ENCODE data around the gene SIPA1L3.

SIPA1L3 gene

DNA sequence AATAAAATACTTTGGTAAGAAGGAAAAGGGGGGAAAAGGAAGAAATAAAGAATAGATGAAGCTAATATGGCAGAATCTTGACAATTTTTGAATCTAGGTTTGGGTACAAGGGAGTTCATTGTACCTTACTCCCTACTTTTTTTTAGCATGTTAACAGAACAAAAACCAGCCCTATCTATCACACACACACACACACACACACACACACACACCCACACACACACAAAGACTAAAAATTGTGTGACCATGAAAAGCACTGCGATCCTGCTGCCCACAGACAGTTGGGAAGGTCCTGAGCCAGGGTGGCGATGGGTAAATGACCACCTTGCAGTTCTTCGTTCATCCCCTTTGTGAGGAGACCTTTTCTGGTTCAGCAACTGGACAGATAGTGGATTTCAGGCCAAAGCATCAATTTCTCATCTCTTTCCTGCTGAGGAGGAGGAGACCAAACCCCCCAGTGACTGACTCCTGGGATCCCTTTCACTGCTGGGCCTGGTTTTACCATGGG lies 91.8 kb downstream of the SIPA1L3 start:
- H3K36me3 ChIP-seq (ENCODE audit: insufficient read depth, low read length), result no peaks in the 10 kb centered on the region
- H3K9ac ChIP-seq (ENCODE audit: low read depth, low read length), result no peak overlapping the region
- peaks cover 11% of the 10 kb centered on the region for H3K4me1 ChIP-seq (ENCODE audit: insufficient read depth, low read length)
- no peaks in the 10 kb centered on the region; the same call in 1 of the 2 replicates for H3K9me3 ChIP-seq (ENCODE audit: control insufficient read depth, insufficient read depth, low read length)

DNA sequence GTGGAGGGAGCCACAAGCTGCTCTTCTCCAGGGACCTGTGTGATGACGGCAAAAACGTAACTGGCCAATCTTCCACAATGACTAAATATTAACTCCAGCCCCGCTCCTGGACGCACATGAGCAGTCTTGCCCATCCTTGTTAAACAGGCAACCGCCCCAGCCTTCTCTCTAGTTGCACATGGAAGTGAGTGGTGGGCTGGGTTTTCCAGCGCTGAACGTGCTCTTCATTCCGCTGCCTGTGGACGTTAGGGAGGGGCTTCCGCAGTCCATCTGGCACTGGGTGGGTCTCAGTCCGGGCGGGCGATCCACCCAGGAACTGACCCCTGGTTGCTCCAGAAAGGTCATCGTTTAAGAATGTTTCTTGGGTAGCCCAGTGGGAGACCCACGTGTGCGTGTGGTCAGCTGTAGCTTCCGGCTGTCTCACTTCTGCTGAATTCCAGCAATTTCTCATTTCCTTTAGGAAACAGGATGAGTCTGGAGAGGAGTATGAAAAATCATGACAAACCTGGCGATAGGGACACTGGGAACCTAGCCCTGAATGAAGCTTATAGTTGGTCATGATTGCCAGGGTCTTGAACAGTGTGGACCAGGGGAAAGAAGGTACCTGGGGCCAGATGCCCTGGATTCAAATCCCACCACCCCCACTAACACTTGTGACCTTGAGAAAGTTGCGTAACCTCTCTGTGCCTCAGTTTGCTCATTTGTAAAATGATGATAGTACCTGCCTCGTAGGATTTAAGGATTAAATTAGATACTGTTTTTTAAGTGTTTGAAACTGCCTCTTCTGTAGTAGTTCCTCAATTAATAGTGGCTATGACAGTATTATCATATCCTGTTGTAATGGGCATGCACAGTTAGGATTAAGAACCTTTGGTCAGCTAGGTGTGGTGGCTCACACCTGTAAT lies 92.6 kb downstream of the SIPA1L3 start:
- H3K4me1 ChIP-seq (ENCODE audit: insufficient read depth, low read length), result peaks cover 14% of the 10 kb centered on the region
- no peaks in the 10 kb centered on the region; the same call in 1 of the 2 replicates for H3K9me3 ChIP-seq (ENCODE audit: control insufficient read depth, insufficient read depth, low read length)
- no peaks in the 10 kb centered on the region for H3K36me3 ChIP-seq (ENCODE audit: insufficient read depth, low read length)
- no peak overlapping the region for H3K9ac ChIP-seq (ENCODE audit: low read depth, low read length)

DNA sequence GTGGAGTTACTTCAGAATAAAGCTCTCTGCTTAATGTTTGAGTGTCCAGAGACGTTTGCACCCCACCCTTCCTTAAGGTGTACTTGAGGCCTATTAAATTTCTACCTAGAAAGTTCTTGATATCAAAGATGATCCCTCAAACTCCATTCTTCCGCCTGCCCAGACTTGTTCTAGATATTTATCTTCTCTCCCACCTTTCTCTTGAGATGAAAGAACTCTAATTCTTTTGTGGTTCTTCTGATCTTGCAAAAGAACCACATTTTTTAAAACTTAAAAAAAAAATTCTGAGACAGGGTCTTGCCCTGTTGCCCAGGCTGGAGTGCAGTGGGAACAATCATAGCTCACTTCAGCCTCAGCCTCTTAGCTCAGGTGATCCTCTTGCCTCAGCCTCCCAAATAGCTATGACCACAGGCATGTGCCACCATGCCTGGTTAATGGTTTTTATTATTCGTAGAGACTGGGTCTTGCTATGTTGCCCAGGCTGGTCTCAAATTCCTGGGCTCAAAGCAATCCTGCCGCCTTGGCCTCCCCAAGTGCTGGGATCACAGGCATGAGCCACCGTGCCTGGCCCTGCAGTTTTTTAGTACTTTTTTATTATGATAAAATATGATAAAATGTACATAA lies 94.3 kb downstream of the SIPA1L3 start:
- Histone ChIP-seq H3K9ac (ENCODE audit: low read depth, low read length) (no peak overlapping the region), H3K4me1 (ENCODE audit: insufficient read depth, low read length) (peaks cover 22% of the 10 kb centered on the region), H3K9me3 (ENCODE audit: control insufficient read depth, insufficient read depth, low read length) (no peaks in the 10 kb centered on the region), H3K36me3 (ENCODE audit: insufficient read depth, low read length) (no peaks in the 10 kb centered on the region)

DNA sequence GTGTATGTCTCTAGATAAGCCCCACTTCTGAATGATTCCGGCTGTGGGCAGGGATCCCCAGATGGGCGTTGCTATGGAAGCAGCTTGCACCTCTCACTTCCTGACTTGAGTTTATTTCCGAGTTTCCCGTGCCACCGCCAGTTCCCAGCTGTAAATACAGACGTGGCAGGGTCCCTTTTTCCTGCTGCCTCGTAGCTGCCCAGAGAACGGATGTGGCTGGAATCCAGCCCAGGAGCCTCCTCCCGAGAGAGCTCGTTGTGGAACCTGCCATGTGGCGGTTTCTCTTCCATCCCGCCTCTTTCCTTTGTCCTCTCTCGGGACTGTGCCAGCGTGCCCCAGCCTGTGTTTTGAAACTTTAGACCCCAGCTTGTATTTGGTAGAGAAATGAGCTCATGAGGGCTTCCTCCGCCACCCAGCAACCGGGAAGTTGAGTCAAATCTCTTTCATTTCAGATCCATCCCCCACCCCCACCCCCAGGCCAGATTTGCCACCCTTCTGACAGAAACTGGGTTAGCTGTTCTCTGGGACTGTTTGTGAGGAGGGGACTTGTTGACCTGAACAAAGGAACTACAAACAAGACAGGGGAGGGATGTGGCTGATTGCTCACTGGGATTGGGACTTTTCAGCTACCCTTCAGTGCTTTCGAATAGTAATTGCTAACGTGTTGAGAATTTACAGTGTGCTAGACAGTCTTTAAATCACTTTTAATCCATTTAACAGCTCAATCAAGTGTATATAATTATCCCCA lies 96.6 kb downstream of the SIPA1L3 start:
- no peaks in the 10 kb centered on the region for H3K9me3 ChIP-seq (ENCODE audit: control insufficient read depth, insufficient read depth, low read length)
- peaks cover 23% of the 10 kb centered on the region for H3K4me1 ChIP-seq (ENCODE audit: insufficient read depth, low read length)
- peak overlapping the region; percentile 56 for H3K9ac ChIP-seq (ENCODE audit: low read depth, low read length)
- no peaks in the 10 kb centered on the region for H3K36me3 ChIP-seq (ENCODE audit: insufficient read depth, low read length)

DNA sequence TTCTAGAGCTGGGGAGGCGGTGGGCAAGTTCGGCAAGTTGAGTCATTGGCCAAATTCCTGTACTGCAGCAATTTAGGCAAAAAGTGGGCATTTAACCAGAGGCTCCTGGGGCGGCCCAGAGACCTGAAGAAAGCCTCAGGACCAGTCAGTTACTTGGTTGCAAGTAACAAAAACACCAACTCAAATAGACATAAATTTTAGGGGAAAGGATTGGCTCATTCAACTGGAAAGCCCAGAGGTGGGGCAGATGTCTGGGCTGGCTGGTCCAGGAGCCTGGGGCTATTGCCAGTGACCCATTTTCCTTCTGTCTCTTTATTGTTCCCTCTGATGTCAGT lies 97.1 kb downstream of the SIPA1L3 start:
- Histone ChIP-seq H3K9me3 (ENCODE audit: control insufficient read depth, insufficient read depth, low read length) (no peaks in the 10 kb centered on the region), H3K4me1 (ENCODE audit: insufficient read depth, low read length) (peaks cover 23% of the 10 kb centered on the region), H3K9ac (ENCODE audit: low read depth, low read length) (peak overlapping the region; percentile 56), H3K36me3 (ENCODE audit: insufficient read depth, low read length) (no peaks in the 10 kb centered on the region)

DNA sequence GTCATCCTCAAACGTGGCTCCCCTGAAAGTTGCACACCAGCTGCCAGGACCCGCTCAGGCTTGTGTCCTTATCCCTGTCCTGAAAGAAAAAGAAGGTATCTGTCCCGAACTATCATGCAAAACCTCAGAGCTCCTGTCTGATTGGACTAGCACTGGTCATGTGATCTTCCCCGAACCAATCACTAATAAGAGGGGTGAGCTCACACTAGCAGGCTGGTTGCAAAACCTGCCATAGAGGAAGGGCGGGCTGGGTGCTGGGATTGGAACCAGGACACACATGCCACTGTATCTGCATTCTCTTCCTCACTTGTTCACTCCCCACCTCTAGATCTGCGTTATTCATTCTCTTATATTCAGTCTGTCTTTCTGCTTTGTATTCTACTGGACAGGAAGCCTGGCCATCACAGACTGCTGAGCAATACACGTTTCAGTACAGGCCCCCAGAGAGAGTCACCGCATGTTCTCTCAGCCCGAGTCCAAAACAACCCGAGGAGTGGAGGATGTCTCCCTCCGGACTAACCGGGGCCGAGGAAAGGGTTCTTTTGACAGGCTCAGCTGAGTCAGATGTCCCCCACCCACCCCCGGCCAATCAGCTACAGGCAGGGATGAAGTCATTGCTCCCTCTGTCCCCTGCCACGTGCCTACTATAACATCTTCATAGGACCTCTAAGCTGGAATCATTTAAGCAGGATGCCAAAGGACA lies 97.7 kb downstream of the SIPA1L3 start:
- Histone ChIP-seq H3K9ac (ENCODE audit: low read depth, low read length) (peak overlapping the region; percentile 56), H3K36me3 (ENCODE audit: insufficient read depth, low read length) (no peaks in the 10 kb centered on the region), H3K4me1 (ENCODE audit: insufficient read depth, low read length) (peaks cover 23% of the 10 kb centered on the region), H3K9me3 (ENCODE audit: control insufficient read depth, insufficient read depth, low read length) (no peaks in the 10 kb centered on the region)

DNA sequence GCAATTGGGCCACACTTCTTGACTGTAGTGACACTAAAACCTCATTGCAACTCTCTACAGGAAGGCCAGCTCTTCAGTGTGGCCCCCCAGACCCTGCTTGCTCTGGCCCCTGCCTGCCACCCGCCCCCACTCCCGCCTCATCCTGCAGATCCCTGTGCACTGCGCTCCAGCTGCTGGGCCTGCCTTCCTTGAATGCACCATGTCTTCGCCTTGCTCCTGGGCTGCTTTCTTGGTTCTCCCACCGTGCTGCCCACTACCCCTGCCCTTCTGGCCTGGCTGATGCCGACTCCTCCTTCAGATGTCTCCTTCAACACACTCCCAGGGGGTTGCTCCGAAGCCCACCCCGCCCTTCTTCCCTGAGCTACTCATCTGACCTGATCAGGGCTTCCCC lies 98.2 kb downstream of the SIPA1L3 start:
- H3K36me3 ChIP-seq (ENCODE audit: insufficient read depth, low read length), result no peaks in the 10 kb centered on the region
- H3K4me1 ChIP-seq (ENCODE audit: insufficient read depth, low read length), result peaks cover 23% of the 10 kb centered on the region
- no peak overlapping the region; the same call in 1 of the 2 replicates for H3K9ac ChIP-seq (ENCODE audit: low read depth, low read length)
- H3K9me3 ChIP-seq (ENCODE audit: control insufficient read depth, insufficient read depth, low read length), result no peaks in the 10 kb centered on the region

DNA sequence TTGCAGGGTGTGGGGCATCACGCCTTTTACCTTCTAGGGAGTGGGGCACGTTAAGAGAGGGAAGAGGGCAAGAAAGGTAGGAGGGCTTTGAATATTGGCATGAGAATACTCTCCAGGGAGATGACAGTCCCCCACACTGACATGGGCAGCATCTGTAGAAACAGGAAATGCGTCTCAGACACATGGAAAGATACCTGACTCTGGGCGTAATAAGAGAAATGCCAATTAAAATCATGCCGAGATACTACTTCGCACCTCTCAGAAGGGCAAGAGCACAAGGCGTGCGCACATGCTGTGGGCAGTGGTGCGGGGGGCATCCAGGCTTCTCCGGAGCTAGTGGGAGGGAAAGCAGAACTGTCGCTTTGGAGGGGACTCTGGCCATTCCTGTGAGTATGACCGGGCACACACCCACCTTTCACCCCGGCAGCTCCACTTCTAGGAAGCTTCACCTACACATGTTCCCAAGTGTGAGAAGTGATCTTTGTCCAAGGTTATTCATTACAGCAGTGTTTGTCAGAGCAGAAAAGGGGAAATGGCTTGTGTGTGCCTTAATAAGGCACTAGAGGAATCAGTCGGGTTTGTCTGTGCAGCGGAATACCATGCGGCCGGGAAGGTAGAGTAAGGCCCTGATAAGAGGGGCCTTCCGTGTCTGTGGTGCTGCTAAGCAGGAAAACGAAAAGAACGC lies 99.5 kb downstream of the SIPA1L3 start:
- Histone ChIP-seq H3K9ac (ENCODE audit: low read depth, low read length) (no peak overlapping the region), H3K4me1 (ENCODE audit: insufficient read depth, low read length) (peaks cover 23% of the 10 kb centered on the region), H3K9me3 (ENCODE audit: control insufficient read depth, insufficient read depth, low read length) (no peaks in the 10 kb centered on the region), H3K36me3 (ENCODE audit: insufficient read depth, low read length) (no peaks in the 10 kb centered on the region)

DNA sequence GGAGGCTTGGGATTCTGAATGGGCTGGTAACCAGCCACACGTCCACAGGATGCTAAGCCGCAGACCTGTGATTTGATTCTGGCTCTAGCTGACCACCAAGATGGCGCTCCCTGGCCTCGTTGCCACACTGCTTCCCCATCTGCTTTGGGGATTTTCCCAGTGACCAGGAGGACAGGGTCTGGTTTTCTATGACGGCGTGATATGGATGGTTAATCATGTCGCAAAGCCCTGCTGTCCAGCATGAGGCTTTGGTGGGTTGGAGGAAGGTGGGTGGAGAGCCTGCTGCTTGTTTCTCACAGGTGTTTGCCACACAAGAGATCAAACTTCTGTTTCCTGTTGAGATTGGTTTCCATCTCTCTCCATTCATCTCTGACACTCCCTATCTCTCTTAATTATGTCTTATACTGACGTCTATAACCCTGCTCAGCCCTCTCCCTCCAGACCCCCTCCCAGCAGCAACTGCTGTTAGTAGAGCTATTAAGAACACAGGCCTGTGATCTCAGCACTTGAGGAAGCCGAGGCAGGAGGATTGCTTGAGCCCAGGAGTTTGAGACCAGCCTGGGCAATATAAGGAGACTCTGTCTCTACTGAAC lies 102.7 kb downstream of the SIPA1L3 start:
- Histone ChIP-seq H3K9ac (ENCODE audit: low read depth, low read length) (no peak overlapping the region), H3K4me1 (ENCODE audit: insufficient read depth, low read length) (peaks cover 27% of the 10 kb centered on the region; the same call in 1 of the 2 replicates), H3K9me3 (ENCODE audit: control insufficient read depth, insufficient read depth, low read length) (no peaks in the 10 kb centered on the region), H3K36me3 (ENCODE audit: insufficient read depth, low read length) (no peaks in the 10 kb centered on the region)

DNA sequence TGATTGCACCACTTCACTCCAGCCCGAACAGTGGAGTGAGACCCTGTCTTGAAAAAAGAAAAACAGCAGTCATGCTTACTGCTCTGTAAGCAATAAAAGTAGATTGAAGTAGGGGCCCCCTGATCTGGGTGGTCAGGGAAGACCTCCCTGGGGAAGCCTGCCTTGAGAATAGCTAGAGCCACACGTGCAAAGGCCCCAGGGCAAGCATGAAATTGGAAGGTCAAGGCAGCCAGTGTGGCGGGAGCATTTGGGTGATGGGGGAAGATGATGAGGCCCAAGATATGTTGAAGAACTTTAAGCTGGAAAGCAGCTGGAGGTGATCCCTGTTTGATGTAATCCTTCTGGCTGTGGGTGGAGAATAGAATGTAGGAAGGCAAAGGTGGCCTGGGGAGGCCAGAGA lies 104.4 kb downstream of the SIPA1L3 start:
- peaks cover 15% of the 10 kb centered on the region; the same call in 1 of the 2 replicates for H3K4me1 ChIP-seq (ENCODE audit: insufficient read depth, low read length)
- no peaks in the 10 kb centered on the region for H3K9me3 ChIP-seq (ENCODE audit: control insufficient read depth, insufficient read depth, low read length)
- H3K9ac ChIP-seq (ENCODE audit: low read depth, low read length), result no peak overlapping the region
- no peaks in the 10 kb centered on the region for H3K36me3 ChIP-seq (ENCODE audit: insufficient read depth, low read length)

DNA sequence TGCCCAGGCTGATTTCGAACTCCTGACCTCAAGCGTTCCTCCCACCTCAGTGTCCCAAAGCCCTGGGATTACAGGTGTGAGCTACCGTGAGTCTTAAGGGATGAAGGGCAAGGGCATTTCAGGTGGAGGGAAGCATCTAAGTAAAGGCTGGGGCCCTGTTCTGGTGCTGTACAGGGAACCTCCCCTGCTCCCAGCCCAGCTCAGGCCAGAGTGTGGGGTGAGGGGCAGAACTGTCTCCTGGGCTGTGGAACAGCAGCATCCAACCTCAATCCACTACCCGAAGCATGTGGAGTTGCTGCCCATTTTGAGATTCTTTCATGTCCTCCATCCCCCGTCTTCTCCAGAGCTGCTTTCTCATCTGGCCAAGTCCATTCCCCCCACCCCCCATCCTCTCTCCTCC lies 105.3 kb downstream of the SIPA1L3 start:
- peaks cover 11% of the 10 kb centered on the region; the same call in 1 of the 2 replicates for H3K4me1 ChIP-seq (ENCODE audit: insufficient read depth, low read length)
- no peak overlapping the region for H3K9ac ChIP-seq (ENCODE audit: low read depth, low read length)
- H3K36me3 ChIP-seq (ENCODE audit: insufficient read depth, low read length), result no peaks in the 10 kb centered on the region
- no peaks in the 10 kb centered on the region for H3K9me3 ChIP-seq (ENCODE audit: control insufficient read depth, insufficient read depth, low read length)

DNA sequence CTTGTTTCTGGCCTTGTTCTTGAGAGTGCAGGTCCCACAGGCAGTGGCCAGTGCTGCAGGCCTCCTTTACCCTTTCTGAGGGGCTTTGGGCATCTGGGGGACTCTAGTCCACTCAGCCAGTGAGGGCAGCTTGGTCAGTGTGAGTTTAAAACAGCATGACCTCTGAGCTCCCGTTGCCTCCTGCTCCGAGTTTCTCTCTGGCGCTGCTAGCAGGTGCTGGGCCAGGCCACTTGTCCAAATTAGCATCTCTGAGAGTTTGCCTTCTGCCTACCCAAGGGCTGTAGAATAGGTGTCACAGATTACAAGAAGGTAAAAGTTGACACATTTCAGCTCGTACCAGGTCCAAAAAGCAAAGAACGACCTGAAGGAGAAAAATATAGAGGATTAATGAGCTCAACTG lies 105.9 kb downstream of the SIPA1L3 start:
- peaks cover 11% of the 10 kb centered on the region; the same call in 1 of the 2 replicates for H3K4me1 ChIP-seq (ENCODE audit: insufficient read depth, low read length)
- no peaks in the 10 kb centered on the region for H3K36me3 ChIP-seq (ENCODE audit: insufficient read depth, low read length)
- no peaks in the 10 kb centered on the region for H3K9me3 ChIP-seq (ENCODE audit: control insufficient read depth, insufficient read depth, low read length)
- H3K9ac ChIP-seq (ENCODE audit: low read depth, low read length), result no peak overlapping the region

DNA sequence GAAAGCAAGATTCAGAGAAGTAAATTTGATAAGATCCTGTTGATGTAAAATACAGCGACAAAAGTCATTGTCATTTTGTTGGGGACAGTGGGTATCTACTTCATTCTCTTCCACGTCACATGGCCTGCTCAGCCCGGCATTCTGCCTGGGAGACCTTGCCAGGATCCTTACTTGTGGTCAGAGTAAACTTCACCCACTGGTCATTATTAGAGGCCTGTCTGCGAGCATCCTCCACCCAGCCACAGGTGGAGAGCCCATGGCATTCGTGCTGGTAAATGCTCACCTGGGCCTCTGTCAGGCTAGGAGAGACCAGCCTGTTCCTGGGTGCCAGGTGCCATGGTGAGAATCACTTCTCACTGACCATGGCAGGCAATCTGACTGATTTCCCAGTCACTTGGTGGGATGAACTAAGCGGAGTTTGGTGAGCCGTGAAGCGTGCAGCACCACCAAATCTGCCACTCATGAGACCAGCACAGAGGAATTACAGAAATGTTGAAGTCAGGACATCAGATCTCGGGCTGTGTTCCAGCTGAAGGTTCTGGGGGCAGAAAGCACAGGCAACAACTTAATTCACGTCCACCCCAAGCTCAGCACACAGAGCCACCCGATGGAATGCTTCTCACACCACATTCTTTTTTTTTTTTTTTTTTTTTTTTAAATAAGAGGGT lies 107.0 kb downstream of the SIPA1L3 start:
- H3K9me3 ChIP-seq (ENCODE audit: control insufficient read depth, insufficient read depth, low read length), result no peaks in the 10 kb centered on the region
- peaks cover 13% of the 10 kb centered on the region; the same call in 1 of the 2 replicates for H3K4me1 ChIP-seq (ENCODE audit: insufficient read depth, low read length)
- no peak overlapping the region for H3K9ac ChIP-seq (ENCODE audit: low read depth, low read length)
- no peaks in the 10 kb centered on the region for H3K36me3 ChIP-seq (ENCODE audit: insufficient read depth, low read length)
